GM19372 (cell line): ENCODE measurements around the gene NOTCH1.
A peak's percentile ranks its signal among the peaks of the same experiment; 100 is the strongest.

Experiments used
- ATAC-seq: cut with Tn5 transposase; IDR thresholded peaks from one replicate; pipeline ENCODE4 v1.9.1; 2021; ENCODE audit warnings: mild to moderate bottlenecking, low read depth, moderate library complexity; ENCODE audit not compliant: unreplicated experiment

The NOTCH1 gene

GRCh38 chr9:136545965-136546696 is at the start of gene NOTCH1:
Gene NOTCH1, minus strand, starts transcription at chr9:136546048. Its CDS starts 262 bp downstream, at chr9:136545786.
- ATAC-seq: peak; percentile 60

GRCh38 chr9:136594492-136594891 is 48.6 kb upstream of the NOTCH1 start:
- no peak for ATAC-seq

DNA sequence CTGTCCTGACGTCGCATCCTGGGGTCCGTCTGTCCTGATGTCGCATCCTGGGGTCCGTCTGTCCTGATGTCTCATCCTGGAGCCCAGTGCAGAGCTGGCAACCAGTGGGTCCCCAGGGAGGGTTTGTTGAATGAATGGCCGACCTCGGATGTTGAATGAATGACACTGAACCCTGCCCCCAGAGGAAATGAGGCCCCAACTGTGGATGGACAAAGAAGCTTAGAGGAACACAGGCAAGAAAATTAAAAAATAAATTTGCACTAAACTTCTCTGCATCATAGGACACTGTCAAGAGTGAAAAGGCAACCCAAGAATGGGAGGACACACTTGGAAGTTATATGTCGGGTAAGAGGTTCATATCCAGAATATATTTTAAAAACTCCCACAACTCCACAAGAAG is 47.7 kb upstream of the NOTCH1 start:
- ATAC-seq: no peak

DNA sequence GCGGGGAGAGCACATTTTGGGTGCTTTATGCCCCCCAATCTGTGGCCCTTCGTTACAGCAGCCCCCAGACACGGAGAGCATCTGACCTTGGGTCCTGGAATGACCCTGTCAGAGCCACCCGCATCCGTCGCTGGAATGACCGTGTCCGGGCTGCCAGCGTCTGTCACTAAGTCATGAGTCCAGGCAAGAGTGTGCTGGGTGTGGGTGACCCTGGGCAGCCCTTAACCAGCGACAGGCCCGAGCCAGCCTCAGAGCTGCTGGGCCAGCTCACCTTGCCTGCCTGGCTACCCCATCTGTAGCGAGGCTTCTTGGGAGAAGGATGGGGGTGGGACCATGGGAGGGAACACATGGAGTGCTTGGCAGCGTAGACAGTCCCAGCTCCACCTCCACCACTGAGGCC is 46.8 kb upstream of the NOTCH1 start:
- ATAC-seq: no peak

- no peak for ATAC-seq
Observed at GRCh38 chr9:136590821-136591752, 45.2 kb upstream of the NOTCH1 start.

DNA sequence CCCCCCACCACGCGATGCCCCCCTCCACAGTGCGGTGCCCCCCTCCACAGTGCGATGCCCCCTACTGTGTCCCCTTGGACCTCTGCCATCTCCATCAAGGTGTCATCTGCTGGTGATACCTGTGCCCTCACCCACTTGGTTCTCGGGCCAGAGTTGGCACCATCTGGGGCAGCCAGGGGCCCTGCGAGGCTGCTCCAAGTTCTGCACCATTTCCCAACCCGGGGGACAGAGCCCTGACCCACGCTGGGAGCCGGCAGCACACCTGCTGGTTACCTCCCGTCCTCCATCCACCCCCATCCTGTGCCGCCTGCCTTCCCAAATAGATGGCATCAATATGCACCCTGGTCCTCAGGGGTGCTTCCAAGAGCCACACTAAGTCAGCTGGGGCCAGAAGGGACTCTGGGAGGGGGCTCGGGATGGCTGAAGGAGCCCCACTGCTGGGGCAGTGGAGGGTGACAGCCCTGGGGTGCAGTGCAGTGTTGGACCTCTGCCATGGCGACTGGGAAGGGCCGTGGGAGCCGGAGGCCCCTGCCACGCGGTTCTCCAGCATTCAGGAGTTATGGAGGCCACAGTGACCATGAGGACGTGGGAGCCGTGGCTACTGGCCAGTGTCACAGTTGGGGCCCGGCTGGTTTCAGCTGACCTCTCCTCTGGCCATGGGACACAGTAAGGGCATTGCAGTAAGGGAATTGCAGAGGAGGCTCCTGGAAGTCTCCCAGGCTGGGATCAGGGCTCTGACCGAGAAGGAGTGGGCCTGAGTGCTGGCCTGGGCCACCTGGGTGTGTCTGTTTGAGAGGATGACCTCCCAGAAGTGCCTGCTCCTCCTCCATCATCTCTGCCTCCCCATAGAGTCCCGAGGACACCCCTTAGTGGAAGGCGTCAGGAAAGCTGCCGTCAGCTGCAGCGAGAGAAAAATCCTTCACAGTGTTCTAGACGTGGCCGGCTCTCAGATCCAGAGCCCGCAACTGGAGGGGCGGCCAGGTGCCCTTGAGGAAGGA is 44.2 kb upstream of the NOTCH1 start:
- ATAC-seq: no peak

DNA sequence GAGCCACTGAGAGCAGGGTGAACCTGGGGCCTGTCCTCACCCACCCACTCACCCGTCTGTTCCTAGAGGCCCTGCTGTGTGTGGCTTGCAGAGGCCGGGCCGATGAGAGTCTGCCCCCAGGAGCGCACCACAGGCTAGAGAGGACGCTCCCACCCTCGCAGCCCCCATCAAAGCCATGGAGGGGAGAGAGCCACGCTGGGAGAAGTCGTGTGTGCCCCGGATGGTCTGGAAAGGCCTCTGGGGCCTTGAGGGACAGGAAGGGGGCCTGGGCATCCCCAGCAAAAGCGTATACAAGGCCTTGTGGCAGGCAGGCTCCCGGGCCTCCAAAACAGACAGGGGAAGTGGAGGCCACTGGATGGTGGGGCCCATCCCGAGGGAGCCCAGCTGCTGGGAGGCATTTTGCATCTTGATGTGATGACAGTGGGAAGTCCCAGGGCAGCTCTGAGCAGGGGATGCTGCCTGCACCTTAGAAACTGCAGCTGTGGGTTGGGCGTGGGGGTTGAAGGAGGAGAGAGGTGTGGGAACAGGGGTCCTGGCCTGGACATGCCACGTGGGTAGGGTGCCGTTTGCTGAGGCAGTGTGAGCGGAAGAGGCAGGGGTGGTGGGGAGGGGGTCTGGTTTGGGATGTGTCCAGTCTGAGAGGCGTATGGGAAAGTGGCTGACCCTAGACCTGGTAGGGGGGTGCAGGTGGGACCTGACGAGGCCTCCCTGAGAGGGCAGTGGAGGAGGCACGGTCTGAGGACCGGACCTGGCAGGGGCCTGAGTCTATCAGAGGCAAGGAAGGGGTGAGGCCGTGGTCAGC is 43.0 kb upstream of the NOTCH1 start:
- ATAC-seq: no peak

- no peak for ATAC-seq
Observed at GRCh38 chr9:136587944-136588662, 42.3 kb upstream of the NOTCH1 start.

- ATAC-seq: no peak
Observed at GRCh38 chr9:136587145-136587943, 41.5 kb upstream of the NOTCH1 start.

- no peak for ATAC-seq
Observed at GRCh38 chr9:136586391-136586953, 40.6 kb upstream of the NOTCH1 start.

DNA sequence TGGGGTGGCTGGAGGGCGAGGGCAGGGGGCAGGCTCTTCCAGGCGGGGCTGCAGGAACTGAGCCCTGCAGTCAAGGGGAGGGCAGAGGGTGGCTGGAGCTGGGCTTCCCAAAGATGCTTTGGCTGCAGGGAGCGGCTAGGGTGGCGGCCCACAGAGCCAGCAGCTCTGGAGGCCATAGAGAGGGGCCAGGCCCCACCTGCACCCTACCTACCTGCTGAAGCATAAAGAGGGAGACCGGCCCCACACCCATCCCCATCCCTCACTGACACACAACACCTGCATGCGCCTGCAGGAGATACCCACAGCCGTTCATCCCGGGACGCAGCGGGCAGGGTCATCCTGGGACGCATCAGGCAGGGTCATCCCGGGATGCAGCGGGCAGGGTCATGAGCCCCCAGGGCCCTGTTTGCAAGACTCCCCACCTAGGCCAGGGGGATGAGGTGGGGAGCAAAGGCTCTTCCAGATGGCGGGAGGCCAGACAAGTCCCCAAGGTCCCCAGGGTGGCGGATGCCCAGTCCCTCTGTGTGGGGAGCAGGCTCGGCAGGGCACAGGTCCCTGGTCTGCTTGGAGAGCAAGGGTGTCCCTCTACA is 39.8 kb upstream of the NOTCH1 start:
- no peak for ATAC-seq

- ATAC-seq: no peak
Observed at GRCh38 chr9:136584934-136585333, 39.1 kb upstream of the NOTCH1 start.

DNA sequence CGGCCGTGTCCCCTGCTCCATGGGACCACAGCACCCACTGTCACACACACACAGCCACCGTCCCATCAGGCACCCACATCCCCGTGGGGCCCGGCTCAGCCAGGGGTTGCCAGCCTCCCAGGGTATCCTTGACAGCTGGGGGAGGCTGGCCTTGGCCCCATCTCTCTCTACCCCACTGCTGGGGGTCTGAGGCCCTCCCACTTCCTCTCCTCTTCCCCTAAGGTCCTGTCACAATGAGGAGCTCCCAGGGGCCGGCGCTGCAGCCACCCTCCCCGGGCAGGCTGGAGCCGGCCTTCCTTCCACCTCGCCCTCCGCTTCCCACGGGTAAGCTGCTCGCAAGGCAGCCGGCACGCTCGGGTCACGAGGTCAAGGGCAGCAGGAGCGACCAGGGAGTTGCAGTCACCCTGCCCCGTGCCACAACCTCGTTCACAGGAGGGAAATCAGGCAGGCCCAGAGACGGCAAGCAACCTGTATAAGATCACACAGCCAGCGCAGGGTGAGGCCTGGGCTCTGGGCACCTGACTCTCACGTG is 38.6 kb upstream of the NOTCH1 start:
- ATAC-seq: no peak

GRCh38 chr9:136582977-136583735 is 37.3 kb upstream of the NOTCH1 start:
- ATAC-seq: no peak

- ATAC-seq: no peak
Observed at GRCh38 chr9:136581614-136582447, 36.0 kb upstream of the NOTCH1 start.
